Osteoblast (primary cell): ENCODE data around the gene TMEM9B. TPM values are rescaled to one million over a fixed set of nuclear protein-coding genes. Genes with fewer than 3 reads are reported as not detected.

Experiments used
- DNase-seq: peaks from one replicate; pipeline ENCODE4 v3.0.0; 2011; ENCODE audit warnings: low spot score, mixed read lengths; ENCODE audit not compliant: insufficient read length; ENCODE audit errors: missing footprints
- H2AFZ ChIP-seq: 2 replicates; pipeline ENCODE4 v1.6.0; 2011; ENCODE audit warnings: mild to moderate bottlenecking, low read length
- H3K27ac ChIP-seq: 2 replicates; pipeline ENCODE4 v1.5.1; 2011; ENCODE audit warnings: mild to moderate bottlenecking, low read depth, low read length, moderate library complexity
- H3K27me3 ChIP-seq: 2 replicates; pipeline ENCODE4 v1.6.0; 2012; ENCODE audit warnings: mild to moderate bottlenecking, control low read depth, inconsistent platforms, low read length, moderate library complexity; ENCODE audit not compliant: insufficient read depth
- H3K36me3 ChIP-seq: 2 replicates; pipeline ENCODE4 v1.5.1; 2011; ENCODE audit warnings: mild to moderate bottlenecking, low read length, control low read depth, moderate library complexity; ENCODE audit not compliant: insufficient read depth
- H3K4me1 ChIP-seq: 2 replicates; pipeline ENCODE4 v1.5.1; 2011; ENCODE audit warnings: mild to moderate bottlenecking, low read length, control low read depth, moderate library complexity; ENCODE audit not compliant: insufficient read depth
- H3K4me2 ChIP-seq: 2 replicates; pipeline ENCODE4 v1.6.0; 2011; ENCODE audit warnings: mild to moderate bottlenecking, low read length; ENCODE audit not compliant: insufficient read depth
- H3K4me3 ChIP-seq: fragments of 200-600 bp; sonication (generic); 3 replicates; pipeline ENCODE4 v1.5.1; 2012; ENCODE audit warnings: mild to moderate bottlenecking, low read length, inconsistent platforms; ENCODE audit not compliant: insufficient read depth
- H3K79me2 ChIP-seq: 2 replicates; pipeline ENCODE4 v1.6.0; 2012; ENCODE audit warnings: mild to moderate bottlenecking, low read length, control low read depth, inconsistent platforms; ENCODE audit not compliant: insufficient read depth
- H3K9me3 ChIP-seq: 2 replicates; pipeline ENCODE4 v1.5.1; 2011; ENCODE audit warnings: low read depth, low read length, control low read depth
- H4K20me1 ChIP-seq: 2 replicates; pipeline ENCODE4 v1.6.0; 2012; ENCODE audit warnings: mild to moderate bottlenecking, low read length, control low read depth; ENCODE audit not compliant: insufficient read depth
- total RNA-seq: library from RNA; depleted of rRNA; stranded (reverse); fragments of >200 nt; gene quantifications from 2 replicates; pipeline ENCODE4 v1.2.3, GENCODE V29; 2012
- TF ChIP-seq, protein P1 (sequence below): IDR thresholded peaks from 2 replicates; pipeline ENCODE4 v1.5.1; 2011; ENCODE audit warnings: mild to moderate bottlenecking, low read depth, low read length, moderate library complexity; ENCODE audit errors: extremely low read depth

TMEM9B gene
- total RNA-seq, 1 donor: 32.6 TPM

DNA sequence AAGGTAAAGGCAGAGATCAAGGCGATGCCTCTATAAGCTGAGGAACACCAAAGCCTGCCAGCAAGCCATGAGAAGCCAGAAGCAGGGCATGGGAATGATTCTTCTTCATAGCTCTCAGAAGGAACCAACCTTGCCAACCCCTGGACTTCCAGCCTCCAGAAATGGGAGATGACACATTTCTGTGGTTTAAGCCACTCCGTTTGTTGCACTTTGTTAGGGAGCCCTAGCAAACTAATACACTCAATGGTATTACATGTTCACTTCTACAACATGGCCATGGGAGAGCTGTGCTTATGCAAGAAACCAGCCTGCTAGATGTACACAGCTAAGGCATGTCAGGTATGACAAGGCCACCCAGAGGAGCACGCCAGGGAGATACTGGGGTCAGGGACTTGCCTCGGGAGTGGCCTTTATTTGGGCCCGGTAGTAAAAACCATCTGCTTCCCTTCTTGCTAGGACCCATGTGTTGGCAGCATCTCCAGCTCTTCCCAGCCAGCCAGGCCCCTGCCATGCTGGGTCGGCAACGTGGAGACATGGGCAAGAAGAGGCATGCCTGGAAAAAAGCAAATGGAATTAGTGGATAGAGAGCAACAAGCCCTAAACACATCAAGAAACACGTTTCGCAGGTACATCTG is 35.1 kb downstream of the TMEM9B start:
- peaks cover 12% of the 10 kb centered on the region for H3K4me1 ChIP-seq
- H4K20me1 ChIP-seq: no peaks in the 10 kb centered on the region
- H3K36me3 ChIP-seq: no peaks in the 10 kb centered on the region
- H3K4me3 ChIP-seq: no peak overlapping the region
- TF ChIP-seq, protein P1, sequence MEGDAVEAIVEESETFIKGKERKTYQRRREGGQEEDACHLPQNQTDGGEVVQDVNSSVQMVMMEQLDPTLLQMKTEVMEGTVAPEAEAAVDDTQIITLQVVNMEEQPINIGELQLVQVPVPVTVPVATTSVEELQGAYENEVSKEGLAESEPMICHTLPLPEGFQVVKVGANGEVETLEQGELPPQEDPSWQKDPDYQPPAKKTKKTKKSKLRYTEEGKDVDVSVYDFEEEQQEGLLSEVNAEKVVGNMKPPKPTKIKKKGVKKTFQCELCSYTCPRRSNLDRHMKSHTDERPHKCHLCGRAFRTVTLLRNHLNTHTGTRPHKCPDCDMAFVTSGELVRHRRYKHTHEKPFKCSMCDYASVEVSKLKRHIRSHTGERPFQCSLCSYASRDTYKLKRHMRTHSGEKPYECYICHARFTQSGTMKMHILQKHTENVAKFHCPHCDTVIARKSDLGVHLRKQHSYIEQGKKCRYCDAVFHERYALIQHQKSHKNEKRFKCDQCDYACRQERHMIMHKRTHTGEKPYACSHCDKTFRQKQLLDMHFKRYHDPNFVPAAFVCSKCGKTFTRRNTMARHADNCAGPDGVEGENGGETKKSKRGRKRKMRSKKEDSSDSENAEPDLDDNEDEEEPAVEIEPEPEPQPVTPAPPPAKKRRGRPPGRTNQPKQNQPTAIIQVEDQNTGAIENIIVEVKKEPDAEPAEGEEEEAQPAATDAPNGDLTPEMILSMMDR: no peak
- no peak overlapping the region for H3K27ac ChIP-seq
- no peak overlapping the region for H2AFZ ChIP-seq
- no peaks in the 10 kb centered on the region for H3K79me2 ChIP-seq
- H3K4me2 ChIP-seq: no peak overlapping the region
- no peak for DNase-seq
- no peaks in the 10 kb centered on the region for H3K9me3 ChIP-seq
- H3K27me3 ChIP-seq: no peaks in the 10 kb centered on the region

DNA sequence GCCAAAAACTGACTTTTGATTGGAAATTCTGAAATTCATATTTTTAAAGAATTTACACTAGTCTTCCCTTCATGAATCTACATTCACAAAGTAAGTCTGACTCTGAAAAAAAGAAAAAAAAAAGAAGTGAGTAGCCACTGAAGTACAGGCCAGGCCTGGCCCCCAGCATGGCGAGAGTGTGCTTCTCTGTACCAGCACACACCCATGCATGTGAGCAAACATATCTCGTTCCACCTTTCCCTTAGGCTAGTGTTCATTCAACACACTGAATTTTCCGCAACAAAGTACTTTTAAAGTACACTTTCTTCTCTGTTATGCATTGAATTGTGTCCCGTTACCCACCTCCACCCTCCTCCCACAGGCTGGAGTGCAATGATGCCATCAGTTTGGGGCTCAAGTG is 36.0 kb downstream of the TMEM9B start:
- no peak for DNase-seq
- Histone ChIP-seq H3K9me3 (no peaks in the 10 kb centered on the region), H4K20me1 (no peaks in the 10 kb centered on the region), H3K4me1 (peaks cover 12% of the 10 kb centered on the region), H3K79me2 (no peaks in the 10 kb centered on the region), H2AFZ (no peak overlapping the region), H3K36me3 (peaks cover under 1% of the 10 kb centered on the region), H3K27ac (no peak overlapping the region), H3K27me3 (no peaks in the 10 kb centered on the region), H3K4me3 (no peak overlapping the region), H3K4me2 (no peak overlapping the region)
- TF ChIP-seq, protein P1: no peak

DNA sequence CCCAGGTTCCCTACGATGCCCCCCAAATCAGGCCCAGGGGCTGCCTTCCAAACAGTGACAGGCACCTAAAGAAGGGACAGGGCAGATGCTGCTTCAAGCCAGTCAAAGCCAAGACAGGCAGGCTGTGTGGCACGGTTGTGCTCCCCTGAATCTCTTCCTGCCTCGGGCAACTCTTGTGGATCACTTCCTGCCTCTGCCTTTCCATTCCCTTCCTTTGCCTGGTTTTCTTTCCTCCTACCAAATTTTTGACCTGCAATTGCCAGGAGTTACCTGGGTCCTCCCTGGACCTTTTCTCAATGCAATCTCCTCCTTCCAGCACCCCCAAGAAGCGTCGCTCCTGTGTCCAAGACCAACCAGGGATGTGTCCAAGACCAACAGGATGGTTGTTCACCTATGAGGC is 37.0 kb downstream of the TMEM9B start:
- Histone ChIP-seq H3K79me2 (no peaks in the 10 kb centered on the region), H3K4me3 (no peak overlapping the region), H3K4me2 (no peak overlapping the region), H2AFZ (no peak overlapping the region), H3K27ac (no peak overlapping the region), H4K20me1 (no peaks in the 10 kb centered on the region), H3K9me3 (no peaks in the 10 kb centered on the region), H3K36me3 (peaks cover 10% of the 10 kb centered on the region), H3K4me1 (peaks cover 12% of the 10 kb centered on the region), H3K27me3 (no peaks in the 10 kb centered on the region)
- no peak for DNase-seq
- TF ChIP-seq, protein P1: no peak

DNA sequence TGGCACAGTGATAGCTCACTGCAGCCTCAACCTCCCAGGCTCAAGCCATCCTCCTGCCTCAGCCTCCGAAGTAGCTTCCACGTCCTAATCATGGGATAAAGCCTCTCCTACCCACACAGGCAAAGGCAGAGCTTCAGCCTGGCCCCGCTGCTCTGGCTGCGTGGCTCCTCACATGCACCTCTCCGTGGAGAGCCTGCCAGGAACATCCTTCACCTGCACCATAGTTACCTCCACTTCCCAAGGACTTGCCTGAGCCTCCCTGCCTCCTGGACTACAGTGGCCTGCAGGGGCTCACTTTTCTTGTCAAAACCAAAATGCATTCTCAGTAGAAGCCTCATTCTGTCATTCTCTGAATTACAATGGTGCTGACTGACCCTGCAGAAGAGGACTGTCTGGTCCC is 38.0 kb downstream of the TMEM9B start:
- peaks cover 17% of the 10 kb centered on the region for H3K36me3 ChIP-seq
- H4K20me1 ChIP-seq: no peaks in the 10 kb centered on the region
- H3K9me3 ChIP-seq: no peaks in the 10 kb centered on the region
- peaks cover 12% of the 10 kb centered on the region for H3K4me1 ChIP-seq
- H2AFZ ChIP-seq: no peak overlapping the region
- no peak overlapping the region for H3K4me3 ChIP-seq
- DNase-seq: no peak
- no peaks in the 10 kb centered on the region for H3K79me2 ChIP-seq
- H3K4me2 ChIP-seq: no peak overlapping the region
- no peak overlapping the region for H3K27ac ChIP-seq
- TF ChIP-seq, protein P1: no peak
- no peaks in the 10 kb centered on the region for H3K27me3 ChIP-seq
